H1 (cell line): Measurements from ENCODE around the gene TBCD. TPM values are rescaled to one million over a fixed set of nuclear protein-coding genes. Genes with fewer than 3 reads are reported as not detected.

Experiments
- BRCA1 ChIP-seq: IDR thresholded peaks from 2 replicates; pipeline ENCODE4 v1.6.1; 2012; ENCODE audit warnings: low read depth, low read length, improper control_type of control experiment
- EGR1 ChIP-seq: IDR thresholded peaks from 2 replicates; pipeline ENCODE4 v1.6.1; 2011; ENCODE audit warnings: low read depth, low read length, borderline replicate concordance
- NANOG ChIP-seq: IDR thresholded peaks from 2 replicates; pipeline ENCODE4 v1.6.1; 2011; ENCODE audit warnings: low read length, low read depth, mild to moderate bottlenecking, inconsistent platforms; ENCODE audit not compliant: insufficient read depth, poor library complexity, severe bottlenecking
- PHF8 ChIP-seq: fragments of 200-600 bp; sonication (generic); conservative IDR thresholded peaks from 2 replicates; pipeline ENCODE4 v1.7.1; 2012; ENCODE audit warnings: low read depth, mild to moderate bottlenecking, inconsistent platforms, low read length, moderate library complexity
- SP4 ChIP-seq: IDR thresholded peaks from 2 replicates; pipeline ENCODE4 v1.6.1; 2012; ENCODE audit warnings: low read length, inconsistent platforms
- TBP ChIP-seq: IDR thresholded peaks from 2 replicates; pipeline ENCODE4 v1.6.1; 2011; ENCODE audit warnings: low read depth, low read length, improper control_type of control experiment
- polyA plus RNA-seq, 7 experiments: library from polyadenylated mRNA; depleted of rRNA in 3 of 7; stranded (reverse) in 5 of 7; unstranded in 2 of 7; fragments of >200 nt in 5 of 7; fragments of 200-250 nt in 2 of 7; gene quantifications; 1 replicate in 5 of 7; 2 replicates in 1 of 7; 4 replicates in 1 of 7; pipeline versions ENCODE4 v1.2.1 to v1.2.3, GENCODE V29; 2011 to 2013; ENCODE audit warnings: missing spikeins in 2 of 7, mixed read lengths in 2 of 7
- total RNA-seq: library from RNA; stranded (reverse); fragmentation: NEBNext Ultra II Directional; extraction: Animal tissue kit (Norgen Biotek cat#: 25700); gene quantifications from 2 replicates; pipeline ENCODE4 v1.2.1, GENCODE V29; 2021
- TF ChIP-seq, protein P1 (sequence below): fragments of 300-600 bp; sonication (generic); IDR thresholded peaks from 2 replicates; pipeline ENCODE4 v1.7.1; 2012; ENCODE audit warnings: low read length, moderate library complexity, mild to moderate bottlenecking, inconsistent platforms; ENCODE audit not compliant: insufficient replicate concordance

TBCD gene
- total and polyA plus RNA-seq, 2 of the 8 experiments (the other 6 are each of a cell fraction or from before 2014, with no cell fraction given) = 118 to 162 TPM

- TF ChIP-seq, protein P1, sequence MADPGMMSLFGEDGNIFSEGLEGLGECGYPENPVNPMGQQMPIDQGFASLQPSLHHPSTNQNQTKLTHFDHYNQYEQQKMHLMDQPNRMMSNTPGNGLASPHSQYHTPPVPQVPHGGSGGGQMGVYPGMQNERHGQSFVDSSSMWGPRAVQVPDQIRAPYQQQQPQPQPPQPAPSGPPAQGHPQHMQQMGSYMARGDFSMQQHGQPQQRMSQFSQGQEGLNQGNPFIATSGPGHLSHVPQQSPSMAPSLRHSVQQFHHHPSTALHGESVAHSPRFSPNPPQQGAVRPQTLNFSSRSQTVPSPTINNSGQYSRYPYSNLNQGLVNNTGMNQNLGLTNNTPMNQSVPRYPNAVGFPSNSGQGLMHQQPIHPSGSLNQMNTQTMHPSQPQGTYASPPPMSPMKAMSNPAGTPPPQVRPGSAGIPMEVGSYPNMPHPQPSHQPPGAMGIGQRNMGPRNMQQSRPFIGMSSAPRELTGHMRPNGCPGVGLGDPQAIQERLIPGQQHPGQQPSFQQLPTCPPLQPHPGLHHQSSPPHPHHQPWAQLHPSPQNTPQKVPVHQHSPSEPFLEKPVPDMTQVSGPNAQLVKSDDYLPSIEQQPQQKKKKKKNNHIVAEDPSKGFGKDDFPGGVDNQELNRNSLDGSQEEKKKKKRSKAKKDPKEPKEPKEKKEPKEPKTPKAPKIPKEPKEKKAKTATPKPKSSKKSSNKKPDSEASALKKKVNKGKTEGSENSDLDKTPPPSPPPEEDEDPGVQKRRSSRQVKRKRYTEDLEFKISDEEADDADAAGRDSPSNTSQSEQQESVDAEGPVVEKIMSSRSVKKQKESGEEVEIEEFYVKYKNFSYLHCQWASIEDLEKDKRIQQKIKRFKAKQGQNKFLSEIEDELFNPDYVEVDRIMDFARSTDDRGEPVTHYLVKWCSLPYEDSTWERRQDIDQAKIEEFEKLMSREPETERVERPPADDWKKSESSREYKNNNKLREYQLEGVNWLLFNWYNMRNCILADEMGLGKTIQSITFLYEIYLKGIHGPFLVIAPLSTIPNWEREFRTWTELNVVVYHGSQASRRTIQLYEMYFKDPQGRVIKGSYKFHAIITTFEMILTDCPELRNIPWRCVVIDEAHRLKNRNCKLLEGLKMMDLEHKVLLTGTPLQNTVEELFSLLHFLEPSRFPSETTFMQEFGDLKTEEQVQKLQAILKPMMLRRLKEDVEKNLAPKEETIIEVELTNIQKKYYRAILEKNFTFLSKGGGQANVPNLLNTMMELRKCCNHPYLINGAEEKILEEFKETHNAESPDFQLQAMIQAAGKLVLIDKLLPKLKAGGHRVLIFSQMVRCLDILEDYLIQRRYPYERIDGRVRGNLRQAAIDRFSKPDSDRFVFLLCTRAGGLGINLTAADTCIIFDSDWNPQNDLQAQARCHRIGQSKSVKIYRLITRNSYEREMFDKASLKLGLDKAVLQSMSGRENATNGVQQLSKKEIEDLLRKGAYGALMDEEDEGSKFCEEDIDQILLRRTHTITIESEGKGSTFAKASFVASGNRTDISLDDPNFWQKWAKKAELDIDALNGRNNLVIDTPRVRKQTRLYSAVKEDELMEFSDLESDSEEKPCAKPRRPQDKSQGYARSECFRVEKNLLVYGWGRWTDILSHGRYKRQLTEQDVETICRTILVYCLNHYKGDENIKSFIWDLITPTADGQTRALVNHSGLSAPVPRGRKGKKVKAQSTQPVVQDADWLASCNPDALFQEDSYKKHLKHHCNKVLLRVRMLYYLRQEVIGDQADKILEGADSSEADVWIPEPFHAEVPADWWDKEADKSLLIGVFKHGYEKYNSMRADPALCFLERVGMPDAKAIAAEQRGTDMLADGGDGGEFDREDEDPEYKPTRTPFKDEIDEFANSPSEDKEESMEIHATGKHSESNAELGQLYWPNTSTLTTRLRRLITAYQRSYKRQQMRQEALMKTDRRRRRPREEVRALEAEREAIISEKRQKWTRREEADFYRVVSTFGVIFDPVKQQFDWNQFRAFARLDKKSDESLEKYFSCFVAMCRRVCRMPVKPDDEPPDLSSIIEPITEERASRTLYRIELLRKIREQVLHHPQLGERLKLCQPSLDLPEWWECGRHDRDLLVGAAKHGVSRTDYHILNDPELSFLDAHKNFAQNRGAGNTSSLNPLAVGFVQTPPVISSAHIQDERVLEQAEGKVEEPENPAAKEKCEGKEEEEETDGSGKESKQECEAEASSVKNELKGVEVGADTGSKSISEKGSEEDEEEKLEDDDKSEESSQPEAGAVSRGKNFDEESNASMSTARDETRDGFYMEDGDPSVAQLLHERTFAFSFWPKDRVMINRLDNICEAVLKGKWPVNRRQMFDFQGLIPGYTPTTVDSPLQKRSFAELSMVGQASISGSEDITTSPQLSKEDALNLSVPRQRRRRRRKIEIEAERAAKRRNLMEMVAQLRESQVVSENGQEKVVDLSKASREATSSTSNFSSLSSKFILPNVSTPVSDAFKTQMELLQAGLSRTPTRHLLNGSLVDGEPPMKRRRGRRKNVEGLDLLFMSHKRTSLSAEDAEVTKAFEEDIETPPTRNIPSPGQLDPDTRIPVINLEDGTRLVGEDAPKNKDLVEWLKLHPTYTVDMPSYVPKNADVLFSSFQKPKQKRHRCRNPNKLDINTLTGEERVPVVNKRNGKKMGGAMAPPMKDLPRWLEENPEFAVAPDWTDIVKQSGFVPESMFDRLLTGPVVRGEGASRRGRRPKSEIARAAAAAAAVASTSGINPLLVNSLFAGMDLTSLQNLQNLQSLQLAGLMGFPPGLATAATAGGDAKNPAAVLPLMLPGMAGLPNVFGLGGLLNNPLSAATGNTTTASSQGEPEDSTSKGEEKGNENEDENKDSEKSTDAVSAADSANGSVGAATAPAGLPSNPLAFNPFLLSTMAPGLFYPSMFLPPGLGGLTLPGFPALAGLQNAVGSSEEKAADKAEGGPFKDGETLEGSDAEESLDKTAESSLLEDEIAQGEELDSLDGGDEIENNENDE = no peak
- TF ChIP-seq BRCA1 (no peak), TBP (no peak), SP4 (no peak), NANOG (no peak), PHF8 (no peak), EGR1 (no peak)
Measured at GRCh38 chr17:82803606-82804005, 51.7 kb downstream of the TBCD start (continued).
